ACC112 (cell line): ENCODE data around the gene ERAL1.
A peak's percentile ranks its signal among the peaks of the same experiment; 100 is the strongest.

Experiments
- H2AFZ ChIP-seq: fragments of 200-600 bp; sonication (generic); one replicate; pipeline ENCODE4 v1.6.0; 2017; ENCODE audit warnings: antibody characterized with exemption, low read length; ENCODE audit not compliant: unreplicated experiment
- H3K27ac ChIP-seq: fragments of 200-600 bp; sonication (generic); 2 replicates; pipeline ENCODE4 v1.5.1; 2014; ENCODE audit warnings: low read depth, mild to moderate bottlenecking, antibody characterized with exemption, low read length, moderate library complexity
- H3K27me3 ChIP-seq: fragments of 200-600 bp; sonication (generic); 2 replicates; pipeline ENCODE4 v1.6.1; 2014; ENCODE audit warnings: mild to moderate bottlenecking, antibody characterized with exemption, low read length, moderate library complexity, mixed read lengths; ENCODE audit not compliant: insufficient read depth
- H3K36me3 ChIP-seq: fragments of 200-600 bp; sonication (generic); 2 replicates; pipeline ENCODE4 v1.6.1; 2016; ENCODE audit warnings: mild to moderate bottlenecking, antibody characterized with exemption, low read length, moderate library complexity, mixed read lengths; ENCODE audit not compliant: insufficient read depth
- H3K4me1 ChIP-seq: fragments of 200-600 bp; sonication (generic); one replicate; pipeline ENCODE4 v1.6.1; 2016; ENCODE audit warnings: low read length, mixed read lengths; ENCODE audit not compliant: insufficient read depth, unreplicated experiment, control insufficient read depth
- H3K4me3 ChIP-seq: fragments of 200-600 bp; sonication (generic); 2 replicates; pipeline ENCODE4 v1.5.1; 2014; ENCODE audit warnings: mild to moderate bottlenecking, low read depth, low read length
- H3K79me2 ChIP-seq: fragments of 200-600 bp; sonication (generic); one replicate; pipeline ENCODE4 v1.6.0; 2016; ENCODE audit warnings: low read length; ENCODE audit not compliant: control insufficient read depth, unreplicated experiment, insufficient read depth

ERAL1 gene

GRCh38 chr17:28853295-28853694, 1.5 kb upstream of the ERAL1 start:
- H3K4me3 ChIP-seq, result no peak overlapping the region
- H3K36me3 ChIP-seq, result 0 out of 2 replicates have a peak, but pooled peaks cover 5% of the 10 kb centered on the region
- H3K4me1 ChIP-seq, result peaks cover 5% of the 10 kb centered on the region
- H3K27me3 ChIP-seq, result no peaks in the 10 kb centered on the region
- peaks cover 10% of the 10 kb centered on the region for H3K79me2 ChIP-seq
- no peak overlapping the region for H2AFZ ChIP-seq
- H3K27ac ChIP-seq, result no peak overlapping the region

GRCh38 chr17:28855336-28855679, 492 bp downstream of the ERAL1 start:
- Histone ChIP-seq H3K4me3 (peak overlapping the region; percentile 96), H3K79me2 (peaks cover 10% of the 10 kb centered on the region), H3K27me3 (no peaks in the 10 kb centered on the region), H3K4me1 (peaks cover 5% of the 10 kb centered on the region), H3K36me3 (0 out of 2 replicates have a peak, but pooled peaks cover 5% of the 10 kb centered on the region), H3K27ac (peak overlapping the region; percentile 13; the same call in 1 of the 2 replicates), H2AFZ (peak overlapping the region; percentile 99)

GRCh38 chr17:28856028-28856574, 1.3 kb downstream of the ERAL1 start:
- peaks cover 10% of the 10 kb centered on the region for H3K79me2 ChIP-seq
- peaks cover 5% of the 10 kb centered on the region; the same call in 1 of the 2 replicates for H3K36me3 ChIP-seq
- no peak overlapping the region for H2AFZ ChIP-seq
- H3K4me1 ChIP-seq, result peaks cover 5% of the 10 kb centered on the region
- no peaks in the 10 kb centered on the region for H3K27me3 ChIP-seq
- no peak overlapping the region for H3K27ac ChIP-seq
- peak overlapping the region; percentile 96; the same call in 1 of the 2 replicates for H3K4me3 ChIP-seq

- Histone ChIP-seq H3K4me1 (peaks cover 5% of the 10 kb centered on the region), H3K27ac (no peak overlapping the region), H3K4me3 (no peak overlapping the region), H2AFZ (no peak overlapping the region), H3K27me3 (no peaks in the 10 kb centered on the region), H3K36me3 (peaks cover 5% of the 10 kb centered on the region; the same call in 1 of the 2 replicates), H3K79me2 (peaks cover 10% of the 10 kb centered on the region)
Measured at GRCh38 chr17:28857905-28858800, 3.3 kb downstream of the ERAL1 start.

GRCh38 chr17:28858801-28859355, 4.1 kb downstream of the ERAL1 start:
- Histone ChIP-seq H2AFZ (no peak overlapping the region), H3K27me3 (no peaks in the 10 kb centered on the region), H3K4me1 (peaks cover 5% of the 10 kb centered on the region), H3K79me2 (peaks cover 10% of the 10 kb centered on the region), H3K27ac (no peak overlapping the region), H3K4me3 (no peak overlapping the region), H3K36me3 (peaks cover 5% of the 10 kb centered on the region; the same call in 1 of the 2 replicates)

GRCh38 chr17:28860363-28860808, 5.6 kb downstream of the ERAL1 start:
- Histone ChIP-seq H3K36me3 (peaks cover 5% of the 10 kb centered on the region; the same call in 1 of the 2 replicates), H3K4me3 (no peak overlapping the region), H3K27me3 (no peaks in the 10 kb centered on the region), H2AFZ (no peak overlapping the region), H3K4me1 (peaks cover 5% of the 10 kb centered on the region), H3K79me2 (peaks cover 5% of the 10 kb centered on the region), H3K27ac (no peak overlapping the region)

- Histone ChIP-seq H3K4me3 (no peak overlapping the region), H3K36me3 (peaks cover 5% of the 10 kb centered on the region; the same call in 1 of the 2 replicates), H3K27ac (no peak overlapping the region), H3K4me1 (no peaks in the 10 kb centered on the region), H2AFZ (no peak overlapping the region), H3K27me3 (no peaks in the 10 kb centered on the region), H3K79me2 (no peaks in the 10 kb centered on the region)
Measured at GRCh38 chr17:28861393-28862203, 6.8 kb downstream of the ERAL1 start.

GRCh38 chr17:28862561-28862960, 7.7 kb downstream of the ERAL1 start:
- Histone ChIP-seq H3K4me1 (no peaks in the 10 kb centered on the region), H3K79me2 (no peaks in the 10 kb centered on the region), H2AFZ (no peak overlapping the region), H3K27ac (no peak overlapping the region), H3K27me3 (no peaks in the 10 kb centered on the region), H3K4me3 (no peak overlapping the region), H3K36me3 (peaks cover 5% of the 10 kb centered on the region; the same call in 1 of the 2 replicates)

- no peaks in the 10 kb centered on the region; the same call in 1 of the 2 replicates for H3K36me3 ChIP-seq
- H3K4me1 ChIP-seq, result no peaks in the 10 kb centered on the region
- H2AFZ ChIP-seq, result no peak overlapping the region
- no peak overlapping the region for H3K27ac ChIP-seq
- H3K4me3 ChIP-seq, result no peak overlapping the region
- H3K27me3 ChIP-seq, result no peaks in the 10 kb centered on the region
- no peaks in the 10 kb centered on the region for H3K79me2 ChIP-seq
Measured at GRCh38 chr17:28863953-28864352, 9.1 kb downstream of the ERAL1 start.
